ENCODE data around the gene SARDH.
"Not testable (repeated sequence)": the region's sequence is repeated elsewhere in the genome, so short reads cannot be mapped to it uniquely, and the experiment has no call there.

The SARDH gene

DNA sequence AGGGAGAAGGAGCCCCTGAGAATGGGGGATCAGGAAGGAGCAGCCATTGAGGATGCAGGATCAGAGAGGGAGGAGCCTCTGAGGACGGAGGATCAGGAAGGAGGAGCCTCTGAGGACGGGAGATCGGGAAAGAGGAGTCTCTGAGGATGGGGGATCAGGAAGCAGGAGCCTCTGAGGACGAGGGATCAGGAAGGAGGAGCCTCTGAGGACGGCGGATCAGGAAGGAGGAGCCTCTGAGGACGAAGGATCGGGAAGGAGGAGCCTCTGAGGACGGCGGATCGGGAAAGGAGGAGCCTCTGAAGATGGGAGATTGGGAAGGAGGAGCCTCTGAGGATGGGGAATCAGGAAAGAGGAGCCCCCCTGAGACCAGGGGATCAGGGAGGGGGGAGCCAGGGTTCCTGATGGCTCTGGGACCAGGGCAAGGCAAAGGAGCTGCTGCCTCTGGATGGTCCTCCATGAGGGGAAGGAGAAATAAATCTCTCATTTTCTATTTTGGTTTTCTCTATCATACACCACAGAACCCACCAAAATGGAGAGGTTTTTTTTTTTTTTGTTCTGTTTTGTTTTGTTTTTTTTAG, 22.6 kb upstream of the SARDH start:
- DNase-seq (ENCODE audit: low read depth in 2 of 2) = no peak

DNA sequence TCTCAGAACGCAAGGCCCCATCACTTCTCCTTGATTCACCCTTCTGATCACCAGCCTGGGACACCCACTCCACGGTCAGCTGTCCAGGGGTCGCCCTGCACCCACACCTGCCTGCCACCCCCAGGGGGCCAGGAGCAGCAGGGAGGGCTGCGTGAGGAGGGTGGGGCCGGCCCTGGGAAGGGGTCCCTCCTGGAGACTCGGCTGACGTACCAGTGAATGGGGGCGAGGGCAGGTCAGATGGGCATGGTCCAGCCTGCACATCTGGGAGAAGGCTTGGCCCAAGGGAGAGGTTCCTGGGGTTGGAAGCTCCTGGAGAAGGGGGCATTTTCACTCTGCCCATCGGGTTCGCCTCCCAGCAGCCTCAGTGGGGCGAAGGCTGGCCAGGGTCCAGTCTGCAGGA, 21.8 kb upstream of the SARDH start:
- DNase-seq (ENCODE audit: low read depth in 2 of 2) = no peak

DNA sequence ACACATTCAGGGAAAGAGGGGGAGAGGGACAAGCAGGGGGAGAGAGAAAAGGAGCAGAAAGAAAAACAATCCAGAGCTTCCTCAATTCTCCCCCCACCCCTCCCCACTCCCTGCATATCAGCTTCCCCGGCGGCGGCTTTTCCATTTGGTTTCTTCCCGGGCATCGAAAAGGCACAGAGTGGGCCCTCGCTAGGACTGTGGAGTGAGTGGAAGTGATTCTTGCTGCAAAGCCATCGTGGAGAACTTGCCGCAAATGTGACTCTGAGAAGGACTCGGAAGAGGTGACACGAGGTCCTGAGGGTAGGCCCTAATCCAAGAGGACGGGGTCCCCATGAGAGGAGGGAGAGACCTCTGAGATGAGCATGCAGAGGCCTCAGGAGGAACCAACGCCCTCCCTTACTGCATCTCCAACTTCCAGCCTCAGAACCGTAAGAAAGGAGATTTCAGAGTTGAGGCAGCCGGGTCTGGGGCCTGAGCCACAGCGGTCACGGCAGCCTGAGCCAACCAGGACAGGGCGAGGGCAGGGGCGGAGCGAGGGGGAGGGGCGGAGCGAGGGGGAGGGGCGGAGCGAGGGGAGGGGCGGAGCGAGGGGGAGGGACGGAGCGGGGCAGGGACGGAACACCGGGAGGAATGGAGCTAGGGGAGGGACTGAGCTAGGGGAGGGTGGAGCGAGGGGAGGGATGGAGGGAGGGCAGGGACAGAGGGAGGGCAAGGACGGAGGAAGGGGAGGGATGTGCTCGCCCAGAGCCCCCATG, 21.2 kb upstream of the SARDH start:
- DNase-seq (ENCODE audit: low read depth in 2 of 2) = no peak

DNA sequence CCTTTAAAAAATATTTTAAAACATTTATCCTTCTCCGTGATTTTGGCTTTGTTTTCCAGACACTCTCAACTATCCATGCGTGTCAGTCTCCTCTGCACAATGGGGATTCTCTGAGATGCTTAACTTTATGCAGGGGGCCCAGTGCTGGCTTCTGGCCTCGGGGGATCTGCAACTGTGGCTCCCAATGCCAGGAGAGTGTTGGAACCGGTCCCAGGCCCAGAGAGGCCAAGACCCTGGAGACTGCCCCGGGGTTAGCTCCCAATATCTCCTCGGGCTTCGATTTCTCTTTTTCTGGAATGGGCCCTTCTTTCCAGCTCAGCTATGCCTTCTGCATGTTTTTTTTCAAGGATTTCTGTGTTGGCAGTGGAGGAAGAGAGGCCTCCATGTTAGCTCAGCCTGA, 20.1 kb upstream of the SARDH start:
- no peak for DNase-seq (ENCODE audit: low read depth in 2 of 2)

DNA sequence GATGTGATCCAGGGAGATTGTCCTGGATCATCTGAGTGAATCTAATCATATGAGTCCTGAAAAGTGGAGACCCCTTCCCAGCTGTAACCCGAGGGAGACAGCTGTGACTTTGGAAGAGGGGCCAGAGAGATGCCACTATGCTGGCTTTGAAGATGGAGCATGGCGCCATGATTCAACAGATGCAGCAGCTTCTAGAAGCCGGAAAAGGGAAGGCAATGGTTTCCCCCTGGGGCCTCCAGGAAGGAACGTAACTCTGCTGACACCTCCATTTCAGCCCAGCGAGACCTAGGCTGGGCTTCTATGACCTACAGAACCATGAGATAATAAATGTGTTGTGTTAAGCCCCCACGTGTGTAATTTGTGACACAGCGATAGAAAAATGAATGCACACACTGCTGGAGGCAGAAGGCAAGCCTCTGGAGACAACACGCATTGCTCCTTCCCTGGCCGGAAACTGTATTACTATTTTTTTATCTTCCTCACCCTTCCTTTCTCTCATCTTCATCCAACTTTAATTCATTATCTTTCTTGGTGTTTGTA, 16.6 kb upstream of the SARDH start:
- DNase-seq (ENCODE audit: low read depth in 2 of 2) = no peak

DNA sequence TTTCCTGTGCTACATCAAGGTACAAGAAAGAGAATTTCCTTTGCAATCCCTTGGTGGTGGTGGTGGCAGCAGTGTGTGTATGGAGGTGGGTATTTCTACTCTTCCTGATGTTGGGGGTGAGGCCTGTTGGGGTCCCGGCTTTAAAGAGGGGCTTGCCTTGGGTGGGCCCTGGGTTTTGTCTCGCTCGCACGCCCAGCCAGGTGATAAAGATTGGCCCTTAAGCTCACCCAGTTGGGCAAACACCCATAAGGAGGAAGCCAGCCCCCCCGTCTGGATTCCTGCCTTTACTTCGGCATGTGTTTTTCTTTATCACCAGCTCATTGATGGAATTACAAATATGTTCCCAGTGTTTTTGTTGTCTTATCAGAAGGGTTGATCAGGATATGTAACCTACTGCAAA, 16.0 kb upstream of the SARDH start:
- DNase-seq (ENCODE audit: low read depth in 2 of 2) = no peak

DNA sequence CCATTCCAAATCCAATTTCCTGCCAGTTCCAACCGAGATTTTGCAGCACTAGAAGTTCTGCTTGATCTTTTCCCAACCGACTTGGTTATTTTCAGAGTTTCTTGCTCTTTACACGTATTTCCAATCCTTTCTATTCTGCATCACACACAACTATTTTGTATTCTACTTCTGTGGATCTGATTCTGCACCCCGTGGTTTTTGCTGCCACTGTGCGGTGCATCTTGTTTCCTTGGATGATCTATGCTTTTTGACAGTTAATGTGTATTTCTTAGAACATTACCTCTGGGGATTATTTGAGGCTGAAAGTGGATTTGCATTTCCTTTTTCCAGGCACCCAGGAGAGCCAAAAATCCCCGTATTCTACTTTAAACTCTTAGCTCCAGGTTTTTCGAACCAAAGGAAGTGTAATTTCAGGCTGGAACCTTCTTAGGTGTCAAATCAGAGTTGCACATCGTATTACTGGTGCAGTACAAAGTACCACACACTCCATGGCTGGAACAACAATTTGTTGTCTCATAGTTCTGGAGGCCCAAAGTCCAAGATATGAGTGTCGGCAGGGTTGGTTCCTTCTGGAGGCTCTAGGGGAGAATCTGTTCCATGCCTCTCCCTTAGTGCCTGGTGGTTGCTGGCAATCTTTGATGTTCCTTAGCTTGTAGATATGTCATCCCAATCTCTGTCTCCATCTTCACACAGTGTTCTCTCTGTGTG, 14.7 kb upstream of the SARDH start:
- no peak for DNase-seq (ENCODE audit: low read depth in 2 of 2)

DNA sequence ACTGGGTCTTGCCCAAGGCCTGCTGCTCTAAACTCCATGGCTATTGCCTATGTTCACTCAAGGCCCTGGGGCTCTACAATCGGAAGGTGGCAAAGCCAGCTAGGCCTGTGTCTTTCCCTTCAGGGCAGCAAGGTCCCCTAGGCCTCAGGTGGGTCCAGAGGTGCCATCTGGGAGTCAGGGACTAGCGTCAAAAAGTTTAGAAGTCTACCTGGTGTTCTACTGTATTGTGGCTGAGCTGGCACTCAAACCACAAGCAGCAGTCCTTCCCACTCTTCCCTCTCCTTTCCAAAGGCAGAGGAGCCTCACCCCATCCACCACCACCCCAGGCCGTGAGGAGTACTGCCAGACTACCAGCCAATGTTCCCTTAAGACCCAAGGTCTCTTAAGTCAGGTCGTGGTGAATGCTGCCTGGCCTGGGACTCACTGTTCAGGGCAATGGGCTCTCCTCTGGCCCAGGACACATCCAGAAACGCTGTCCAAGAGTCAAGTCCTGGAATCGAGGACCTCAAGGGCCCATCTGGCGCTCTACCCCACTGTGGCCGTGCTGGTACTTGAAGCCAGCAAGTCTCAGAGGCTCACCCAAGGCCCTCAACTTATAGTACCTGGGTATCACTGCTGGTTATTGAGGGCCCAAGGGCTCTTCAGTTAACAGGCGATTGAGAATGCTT, 13.0 kb upstream of the SARDH start:
- no peak for DNase-seq (ENCODE audit: low read depth in 2 of 2)

DNA sequence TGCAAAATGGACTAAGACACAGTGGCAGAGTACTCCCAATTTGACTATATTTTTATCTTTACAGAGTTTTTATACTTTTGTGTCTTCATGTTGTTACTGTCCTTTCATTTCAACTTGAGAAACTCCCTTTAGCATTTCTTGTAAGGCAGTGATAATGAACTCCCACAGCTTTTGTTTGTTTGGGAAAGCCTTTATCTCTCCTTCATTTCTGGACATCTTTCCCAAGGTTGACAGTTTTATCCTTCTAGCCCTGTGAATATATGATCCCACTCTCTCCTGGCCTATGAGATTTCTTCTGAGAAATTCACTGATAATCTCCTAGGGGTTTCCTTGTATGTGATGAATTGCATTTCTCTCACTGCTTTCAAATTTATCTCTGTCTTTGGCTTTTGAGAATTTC, 9.2 kb upstream of the SARDH start:
- no peak for DNase-seq (ENCODE audit: low read depth in 2 of 2)

DNA sequence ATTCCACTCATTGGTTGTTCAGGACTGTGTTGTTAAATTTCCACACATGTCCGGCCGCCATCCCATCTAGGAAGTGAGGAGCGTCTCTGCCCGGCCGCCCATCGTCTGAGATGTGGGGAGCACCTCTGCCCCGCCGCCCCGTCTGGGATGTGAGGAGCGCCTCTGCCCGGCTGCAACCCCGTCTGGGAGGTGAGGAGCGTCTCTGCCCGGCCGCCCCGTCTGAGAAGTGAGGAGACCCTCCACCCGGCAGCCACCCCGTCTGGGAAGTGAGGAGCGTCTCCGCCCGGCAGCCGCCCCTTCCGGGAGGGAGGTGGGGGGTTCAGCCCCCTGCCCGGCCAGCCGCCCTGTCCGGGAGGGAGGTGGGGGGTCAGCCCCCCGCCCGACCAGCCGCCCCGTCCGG, 6.4 kb upstream of the SARDH start:
- not testable (repeated sequence) for DNase-seq (ENCODE audit: low read depth in 2 of 2)

DNA sequence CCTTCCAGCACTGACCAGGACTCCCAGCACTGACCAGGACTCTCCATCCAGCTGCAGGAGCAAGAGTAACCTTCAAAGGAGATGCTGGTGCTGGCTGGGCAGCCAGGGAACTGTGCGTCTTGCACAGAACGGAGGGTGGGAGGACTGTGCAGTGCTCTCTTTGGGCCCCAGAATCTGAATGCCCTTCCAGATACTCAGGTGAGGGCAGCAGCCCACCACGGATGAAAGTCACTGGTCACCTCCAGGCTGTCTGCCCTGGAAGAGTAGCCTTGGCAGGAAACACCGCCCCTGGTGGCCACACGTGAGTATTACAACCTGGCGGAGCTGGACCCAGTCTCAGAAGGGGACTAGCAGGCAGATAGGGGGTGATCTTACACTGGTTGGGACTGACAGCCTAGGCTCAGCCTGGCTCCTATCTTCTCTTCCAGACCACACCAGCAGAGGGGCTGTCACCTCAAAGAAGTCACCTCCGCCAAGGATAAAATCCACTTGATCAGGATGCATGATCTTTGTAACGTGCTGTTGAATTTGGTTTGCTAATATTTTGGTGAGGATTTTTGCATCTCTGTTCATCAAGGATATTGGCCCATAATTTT, 4.8 kb upstream of the SARDH start:
- DNase-seq (ENCODE audit: low read depth in 2 of 2) = peak; percentile 17 to 28

DNA sequence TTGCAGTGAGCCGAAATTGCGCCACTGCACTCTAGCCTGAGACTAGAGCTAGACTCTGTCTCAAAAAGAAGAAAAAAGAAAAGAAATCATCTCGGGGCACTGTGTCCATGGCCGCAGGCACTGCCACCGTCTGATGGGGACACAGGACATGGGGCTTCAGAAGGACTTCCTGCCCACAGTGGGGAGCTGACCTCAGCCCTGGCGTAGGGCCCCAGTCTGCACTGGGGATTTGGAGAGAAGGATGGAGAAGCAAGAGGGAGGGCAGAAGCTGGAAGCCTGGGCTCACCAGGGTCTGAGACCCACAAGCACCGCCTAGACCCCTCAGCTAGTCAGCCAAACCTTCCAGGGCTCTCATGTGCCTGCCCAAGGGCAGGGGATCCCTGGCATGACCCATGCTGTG, 4.1 kb upstream of the SARDH start:
- DNase-seq (ENCODE audit: low read depth in 2 of 2) = no peak

DNA sequence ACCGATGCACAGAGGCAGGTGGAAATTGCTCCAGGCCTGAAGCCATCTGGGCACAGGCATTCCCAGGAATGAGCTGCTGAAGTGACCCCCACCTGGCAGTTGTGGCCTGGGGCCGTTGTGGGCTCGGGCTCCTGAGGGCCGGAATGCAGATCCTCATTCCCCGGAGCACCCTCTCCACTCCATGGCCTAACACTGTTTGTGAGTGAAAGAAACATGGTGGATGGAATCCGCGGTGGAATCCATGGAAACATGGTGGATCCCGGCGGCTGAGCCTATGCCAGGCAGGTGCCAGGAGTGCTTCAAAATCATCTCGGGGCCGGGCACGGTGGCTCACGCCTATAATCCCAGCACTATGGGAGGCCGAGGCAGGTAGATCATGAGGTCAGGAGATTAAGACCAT, 3.6 kb upstream of the SARDH start:
- no peak for DNase-seq (ENCODE audit: low read depth in 2 of 2)

DNA sequence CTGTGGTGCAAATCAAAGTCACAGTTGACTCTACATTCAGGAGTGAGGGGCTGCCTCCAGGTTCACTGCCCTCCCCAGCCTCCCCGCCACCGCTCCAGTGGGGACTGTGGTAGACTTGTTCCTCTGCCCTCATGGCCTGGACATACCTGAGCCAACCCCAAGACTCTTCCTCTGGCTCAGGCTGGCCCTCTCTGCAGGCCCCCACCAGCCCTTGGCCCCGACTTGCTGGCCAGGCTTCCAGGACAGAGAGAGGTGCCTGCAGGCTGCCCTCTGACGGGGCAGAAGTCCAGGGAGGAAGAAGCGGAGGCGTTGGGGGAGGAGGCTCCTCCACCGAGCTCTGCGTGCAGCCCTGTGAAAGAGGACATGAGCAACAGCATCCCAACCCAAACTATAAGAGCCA, 2.8 kb upstream of the SARDH start:
- no peak for DNase-seq (ENCODE audit: low read depth in 2 of 2)

DNA sequence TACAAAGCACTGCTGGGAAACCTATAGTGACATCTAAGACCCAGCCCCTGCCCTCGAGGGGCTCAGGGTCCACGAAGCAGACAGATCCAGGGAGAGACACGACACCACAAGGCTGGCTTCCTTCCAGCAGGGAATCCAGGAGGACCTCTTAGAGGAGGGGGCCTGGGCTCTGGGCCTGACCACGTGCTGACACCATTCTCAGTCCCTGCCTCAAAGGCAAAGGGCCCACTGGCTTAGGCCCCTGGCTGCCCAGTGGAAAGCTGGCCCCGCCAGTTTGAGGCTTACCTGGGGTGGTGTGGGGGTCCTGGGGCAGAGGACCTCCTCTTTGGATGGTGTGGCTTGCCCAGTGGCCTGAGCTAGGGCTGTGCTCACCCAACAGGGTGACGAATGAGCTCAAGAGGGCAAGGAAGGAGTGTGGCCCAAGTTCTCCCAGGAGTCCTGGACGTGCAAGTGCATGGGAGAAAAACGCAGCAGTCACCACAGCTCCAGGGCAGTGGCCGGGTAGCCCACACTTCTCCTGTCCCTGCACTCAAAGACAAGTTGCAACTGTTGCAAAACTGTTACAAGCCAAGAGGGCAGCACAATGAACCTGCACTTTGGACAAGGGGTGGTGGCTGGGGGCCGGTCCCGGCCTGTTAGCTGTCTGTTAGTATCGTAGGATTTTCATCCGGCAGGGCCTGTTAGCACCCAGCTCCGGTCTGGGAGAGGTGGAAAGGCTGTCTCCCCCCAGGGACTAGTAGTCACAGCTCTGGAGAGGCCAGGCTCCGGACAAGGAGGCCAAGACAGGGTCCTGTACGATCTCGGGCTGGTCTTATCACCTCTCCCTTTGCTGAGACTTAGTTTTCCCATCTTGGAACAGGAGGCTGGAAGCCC, 1.5 kb upstream of the SARDH start:
- no peak for DNase-seq (ENCODE audit: low read depth in 2 of 2)

DNA sequence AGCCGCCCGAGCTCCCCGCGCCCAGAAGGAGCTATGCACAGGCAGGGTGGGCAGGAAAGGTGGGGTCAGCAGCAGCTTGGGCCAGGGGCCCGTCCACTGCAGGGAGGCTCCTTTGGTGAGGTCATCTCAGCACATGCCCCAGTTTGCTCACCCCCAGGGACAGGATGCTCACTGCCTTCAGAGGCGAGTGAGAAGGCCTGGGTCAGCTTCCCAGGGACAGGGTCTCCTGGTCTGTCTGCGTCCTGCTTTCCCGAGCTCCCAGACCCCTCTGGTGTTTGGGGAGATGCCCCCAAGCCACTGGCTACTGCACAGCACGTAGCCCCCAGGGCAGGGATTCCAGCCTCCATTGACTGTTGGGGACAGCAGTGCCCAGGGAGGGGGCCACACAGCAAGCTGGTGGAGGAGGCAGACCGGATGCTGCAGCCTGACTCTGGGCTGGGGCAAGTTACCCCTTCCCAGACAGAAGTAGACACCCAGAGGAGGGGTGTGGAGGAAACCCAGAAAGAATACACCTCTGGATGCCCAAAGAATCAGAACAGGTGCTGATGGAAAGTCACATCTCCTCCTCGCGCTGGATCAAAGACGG, 581 bp upstream of the SARDH start:
- DNase-seq (ENCODE audit: low read depth in 2 of 2) = no peak

DNA sequence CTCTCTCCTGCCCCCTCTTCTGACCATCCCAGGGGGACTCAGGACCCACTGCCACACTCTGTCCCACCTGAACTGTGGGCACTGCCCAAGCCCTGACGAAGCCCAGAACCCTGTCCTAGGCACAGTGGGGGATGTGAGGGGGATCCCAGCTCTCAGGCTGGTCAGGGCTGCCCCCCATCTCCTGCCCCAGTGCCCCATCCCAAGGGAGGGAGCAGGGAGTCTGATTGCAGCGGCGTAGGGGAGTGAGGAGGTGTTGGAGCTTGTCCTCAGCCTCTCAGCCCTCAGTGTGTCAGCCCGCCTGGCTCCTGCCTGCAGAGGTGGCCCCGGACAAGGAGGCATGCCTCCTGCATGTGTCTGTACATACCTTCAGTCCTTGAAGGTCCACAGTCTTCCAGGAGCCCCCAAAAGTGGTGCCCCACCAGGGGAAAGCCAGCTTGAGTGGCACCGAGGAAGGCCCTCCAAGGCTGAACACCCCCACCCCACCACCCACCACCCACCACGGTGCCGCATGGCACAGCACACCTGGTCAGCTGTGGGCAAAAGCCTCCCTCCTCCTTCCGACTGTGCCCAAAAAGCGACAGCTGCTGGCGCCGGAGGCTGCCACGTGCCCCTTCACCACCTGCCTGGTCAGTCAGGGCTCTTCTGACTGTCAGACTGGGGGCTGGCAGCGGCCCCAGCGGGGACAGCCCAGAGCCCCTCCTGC, 930 bp downstream of the SARDH start:
- DNase-seq (ENCODE audit: low read depth in 2 of 2) = no peak

DNA sequence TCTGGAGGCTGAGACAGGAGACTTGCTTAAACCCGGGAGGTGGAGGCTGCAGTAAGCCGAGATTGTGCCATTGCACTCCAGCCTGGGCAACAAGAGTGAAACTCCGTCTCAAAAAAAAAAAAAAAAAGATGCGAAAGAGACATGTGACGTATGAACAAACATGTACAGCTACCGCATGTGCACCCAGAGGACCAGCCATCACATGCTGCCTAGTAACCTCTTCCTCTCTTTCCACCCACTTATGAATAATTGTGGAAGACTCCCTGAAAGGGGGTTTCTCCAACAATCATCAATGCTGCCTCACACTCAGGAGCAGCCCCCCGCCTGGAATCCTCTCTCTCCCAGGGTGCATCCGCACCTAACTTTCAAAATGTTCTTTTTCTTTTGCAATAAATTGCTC, 2.2 kb downstream of the SARDH start:
- DNase-seq (ENCODE audit: low read depth in 2 of 2) = no peak

DNA sequence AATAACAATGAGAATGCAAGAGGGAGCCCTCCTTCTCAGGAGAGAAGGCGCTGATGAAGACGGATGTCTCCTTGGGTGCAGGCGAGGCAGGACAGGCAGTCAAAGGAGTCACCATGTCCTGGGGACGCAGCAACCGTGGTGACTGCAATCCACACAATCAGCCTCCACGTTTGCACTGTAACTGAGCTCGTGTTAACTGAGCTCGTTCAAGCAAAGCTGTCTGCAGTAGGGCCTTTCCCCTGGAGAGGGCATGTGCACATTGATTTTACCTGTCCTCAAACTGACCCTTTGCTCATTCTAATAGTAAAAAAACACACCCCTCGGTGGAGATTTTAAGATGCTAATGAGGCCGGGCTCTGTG, 2.8 kb downstream of the SARDH start:
- no peak for DNase-seq (ENCODE audit: low read depth in 2 of 2)

Data from fibroblast of skin of left quadriceps (primary cell).